Fibroblast of lung (primary cell): ENCODE measurements around the gene IKBKE. TPM values are rescaled to one million over a fixed set of nuclear protein-coding genes. Genes with fewer than 3 reads are reported as not detected.

Experiments used
- DNase-seq, 2 donors: peaks; one replicate each; pipeline versions ENCODE4 v3.0.0 to v3.0.0-alpha.2; 2010; ENCODE audit warnings: low read depth in 2 of 2
- H2AFZ ChIP-seq: 2 replicates; pipeline ENCODE4 v1.5.1; 2012; ENCODE audit warnings: low read length, control low read depth, inconsistent platforms
- H3K27ac ChIP-seq: 2 replicates; pipeline ENCODE4 v1.5.1; 2011; ENCODE audit warnings: low read length, control low read depth; ENCODE audit not compliant: insufficient read depth
- H3K27me3 ChIP-seq: 2 replicates; pipeline ENCODE4 v1.5.1; 2011; ENCODE audit warnings: mild to moderate bottlenecking, low read length; ENCODE audit not compliant: control insufficient read depth, insufficient read depth
- H3K36me3 ChIP-seq: 2 replicates; pipeline ENCODE4 v1.5.1; 2011; ENCODE audit warnings: low read length; ENCODE audit not compliant: control insufficient read depth, insufficient read depth
- H3K4me1 ChIP-seq: 2 replicates; pipeline ENCODE4 v1.5.1; 2011; ENCODE audit warnings: low read length; ENCODE audit not compliant: control insufficient read depth, insufficient read depth; ENCODE audit errors: extremely low read depth
- H3K4me2 ChIP-seq: 2 replicates; pipeline ENCODE4 v1.5.1; 2011; ENCODE audit warnings: low read length, control low read depth; ENCODE audit not compliant: insufficient read depth; ENCODE audit errors: extremely low read depth
- H3K4me3 ChIP-seq, 4 experiments: fragments of 200-600 bp in 1 of 4; sonication (generic) in 1 of 4; replicated peaks in 1 of 4; 2 replicates each; pipeline ENCODE4 v1.5.1; 2011 to 2016; ENCODE audit warnings: low read length in 4 of 4, low read depth in 3 of 4, mild to moderate bottlenecking in 3 of 4, control low read depth in 2 of 4, inconsistent platforms in 1 of 4, mixed read lengths in 1 of 4; ENCODE audit not compliant: insufficient read depth in 1 of 4; ENCODE audit errors: control extremely low read depth in 1 of 4
- H3K79me2 ChIP-seq: 2 replicates; pipeline ENCODE4 v1.5.1; 2012; ENCODE audit warnings: mild to moderate bottlenecking, low read length, inconsistent platforms; ENCODE audit not compliant: control insufficient read depth, insufficient read depth
- H3K9ac ChIP-seq: 2 replicates; pipeline ENCODE4 v1.5.1; 2011; ENCODE audit warnings: mild to moderate bottlenecking, low read length, control low read depth; ENCODE audit not compliant: insufficient read depth
- H3K9me3 ChIP-seq: 2 replicates; pipeline ENCODE4 v1.5.1; 2012; ENCODE audit warnings: low read depth, low read length; ENCODE audit not compliant: control insufficient read depth, insufficient read depth
- H4K20me1 ChIP-seq: 2 replicates; pipeline ENCODE4 v1.5.1; 2011; ENCODE audit warnings: low read length; ENCODE audit not compliant: control insufficient read depth, insufficient read depth; ENCODE audit errors: extremely low read depth
- EZH2 ChIP-seq: IDR thresholded peaks from 2 replicates; pipeline ENCODE4 v1.5.1; 2012; ENCODE audit warnings: low read length, control low read depth, mild to moderate bottlenecking; ENCODE audit errors: missing control alignments
- polyA plus RNA-seq, 2 donors: library from polyadenylated mRNA; depleted of rRNA in 1 of 2; stranded (reverse) in 1 of 2; unstranded in 1 of 2; fragments of >200 nt; gene quantifications; 2 replicates each; pipeline ENCODE4 v1.2.1, GENCODE V29; 2011 to 2012; ENCODE audit warnings: missing spikeins in 1 of 2
- total RNA-seq: library from RNA; depleted of rRNA; stranded (reverse); fragments of >200 nt; gene quantifications from 2 replicates; pipeline ENCODE4 v1.2.1, GENCODE V29; 2014
- TF ChIP-seq, protein P1 (sequence below), 2 donors: IDR thresholded peaks in 1 of 2; conservative IDR thresholded peaks in 1 of 2; 1 replicate in 1 of 2; 2 replicates in 1 of 2; pipeline ENCODE4 v1.5.1; 2011 to 2012; ENCODE audit warnings: low read length in 2 of 2, control low read depth in 1 of 2, inconsistent platforms in 1 of 2, low read depth in 1 of 2, mild to moderate bottlenecking in 1 of 2

Gene IKBKE
- total and polyA plus RNA-seq, 2 donors (not counting 1 experiment from before 2014, with no cell fraction given): 9.6 to 12.4 TPM

DNA sequence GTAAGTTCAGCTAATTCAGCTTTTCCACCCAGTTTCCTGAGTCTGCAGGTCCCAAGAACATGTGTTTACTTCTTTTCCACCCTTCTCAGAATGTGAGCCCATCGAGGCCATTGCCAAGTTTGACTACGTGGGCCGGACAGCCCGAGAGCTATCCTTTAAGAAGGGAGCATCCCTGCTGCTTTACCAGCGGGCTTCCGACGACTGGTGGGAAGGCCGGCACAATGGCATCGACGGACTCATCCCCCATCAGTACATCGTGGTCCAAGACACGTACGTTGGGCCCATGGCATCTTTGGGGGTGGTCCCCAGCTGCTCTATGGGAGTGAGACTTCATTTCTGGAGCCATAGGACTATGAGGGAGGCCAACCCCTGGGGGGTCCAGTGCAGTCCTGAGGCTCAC is 17.2 kb upstream of the IKBKE start:
- DNase-seq: no peak
- Histone ChIP-seq H2AFZ (no peak overlapping the region), H3K9ac (no peak overlapping the region), H3K36me3 (peaks cover 16% of the 10 kb centered on the region), H3K4me2 (no peak overlapping the region), H3K27me3 (no peaks in the 10 kb centered on the region), H3K4me1 (peaks cover 12% of the 10 kb centered on the region), H4K20me1 (no peaks in the 10 kb centered on the region), H3K79me2 (no peaks in the 10 kb centered on the region), H3K27ac (no peak overlapping the region), H3K9me3 (no peaks in the 10 kb centered on the region), H3K4me3 (no peak overlapping the region)
- TF ChIP-seq EZH2: no peak
- TF ChIP-seq, protein P1, sequence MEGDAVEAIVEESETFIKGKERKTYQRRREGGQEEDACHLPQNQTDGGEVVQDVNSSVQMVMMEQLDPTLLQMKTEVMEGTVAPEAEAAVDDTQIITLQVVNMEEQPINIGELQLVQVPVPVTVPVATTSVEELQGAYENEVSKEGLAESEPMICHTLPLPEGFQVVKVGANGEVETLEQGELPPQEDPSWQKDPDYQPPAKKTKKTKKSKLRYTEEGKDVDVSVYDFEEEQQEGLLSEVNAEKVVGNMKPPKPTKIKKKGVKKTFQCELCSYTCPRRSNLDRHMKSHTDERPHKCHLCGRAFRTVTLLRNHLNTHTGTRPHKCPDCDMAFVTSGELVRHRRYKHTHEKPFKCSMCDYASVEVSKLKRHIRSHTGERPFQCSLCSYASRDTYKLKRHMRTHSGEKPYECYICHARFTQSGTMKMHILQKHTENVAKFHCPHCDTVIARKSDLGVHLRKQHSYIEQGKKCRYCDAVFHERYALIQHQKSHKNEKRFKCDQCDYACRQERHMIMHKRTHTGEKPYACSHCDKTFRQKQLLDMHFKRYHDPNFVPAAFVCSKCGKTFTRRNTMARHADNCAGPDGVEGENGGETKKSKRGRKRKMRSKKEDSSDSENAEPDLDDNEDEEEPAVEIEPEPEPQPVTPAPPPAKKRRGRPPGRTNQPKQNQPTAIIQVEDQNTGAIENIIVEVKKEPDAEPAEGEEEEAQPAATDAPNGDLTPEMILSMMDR (conservative IDR thresholded peaks at IDR 0.05 in 1 of 2, IDR thresholded peaks at IDR 0.05 in 1 of 2; ENCODE audit: low read depth in 1 of 2, low read length in 2 of 2): no peak

DNA sequence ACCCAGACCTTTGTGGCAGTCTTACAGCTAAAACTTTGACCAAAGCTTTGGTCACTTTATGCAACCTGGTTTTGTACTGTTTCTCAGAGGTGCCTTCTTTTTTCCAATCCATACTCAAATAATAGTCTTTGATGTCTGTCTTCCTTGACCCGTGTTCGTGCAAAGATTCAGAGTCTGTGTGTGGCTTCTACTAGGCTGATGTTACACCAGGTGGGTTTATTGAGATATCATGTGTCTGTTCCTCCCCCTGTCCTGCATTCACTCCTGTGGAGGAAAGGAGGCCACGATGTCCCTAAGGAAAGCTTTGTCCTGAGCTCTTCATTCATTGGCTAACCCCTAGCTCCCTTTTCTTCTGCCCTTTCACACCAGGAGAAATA is 15.0 kb upstream of the IKBKE start:
- H3K36me3 ChIP-seq: peaks cover 21% of the 10 kb centered on the region

DNA sequence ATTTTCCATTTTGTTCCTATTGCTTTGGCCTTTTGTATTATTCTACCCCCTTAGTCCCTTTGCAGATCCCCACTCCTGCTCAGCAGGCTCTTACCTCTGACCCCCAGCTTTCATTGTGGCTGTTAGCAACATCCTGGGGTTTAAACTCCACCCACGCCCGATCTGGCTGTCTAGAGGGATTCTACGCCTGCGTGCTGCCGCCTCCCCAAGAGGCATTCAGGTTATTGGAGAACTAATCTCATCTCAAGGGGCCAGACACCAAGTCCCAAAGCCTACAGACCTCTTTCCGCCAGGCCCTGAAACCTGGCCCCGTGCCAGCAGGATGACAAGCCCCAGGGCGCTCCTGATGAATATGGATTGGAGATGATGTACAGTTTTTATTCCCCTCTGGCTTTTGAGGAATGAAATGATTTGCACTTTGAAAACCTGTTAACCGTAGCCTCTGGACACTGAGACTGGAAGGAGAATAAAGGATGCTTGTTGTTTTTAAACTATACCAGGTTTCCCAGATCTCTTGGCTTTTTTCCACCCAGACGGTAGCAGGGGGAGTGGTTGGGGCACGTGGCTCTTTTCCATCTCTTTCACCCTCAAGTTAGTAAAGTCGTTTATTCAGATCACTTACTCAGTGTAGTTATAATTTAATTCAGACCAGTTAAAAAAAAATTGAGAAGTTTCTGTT is 14.5 kb upstream of the IKBKE start:
- Histone ChIP-seq H4K20me1 (no peaks in the 10 kb centered on the region), H3K4me3 (no peak overlapping the region), H3K79me2 (no peaks in the 10 kb centered on the region), H2AFZ (no peak overlapping the region), H3K27ac (no peak overlapping the region), H3K9me3 (no peaks in the 10 kb centered on the region), H3K4me1 (peaks cover 12% of the 10 kb centered on the region), H3K4me2 (no peak overlapping the region), H3K27me3 (no peaks in the 10 kb centered on the region), H3K9ac (no peak overlapping the region), H3K36me3 (peaks cover 17% of the 10 kb centered on the region)
- DNase-seq: peak in 1 of 2 donors; percentile 17
- no peak for TF ChIP-seq EZH2
- TF ChIP-seq, protein P1 (conservative IDR thresholded peaks at IDR 0.05 in 1 of 2, IDR thresholded peaks at IDR 0.05 in 1 of 2; ENCODE audit: low read depth in 1 of 2, low read length in 2 of 2): no peak

More for the DNA sequence above, 15.0 kb upstream of the IKBKE start:
- H3K9me3 ChIP-seq: no peaks in the 10 kb centered on the region
- no peak overlapping the region for H2AFZ ChIP-seq
- H4K20me1 ChIP-seq: no peaks in the 10 kb centered on the region
- peaks cover 12% of the 10 kb centered on the region for H3K4me1 ChIP-seq
- no peak overlapping the region for H3K4me3 ChIP-seq
- DNase-seq: no peak
- H3K9ac ChIP-seq: no peak overlapping the region
- no peak overlapping the region for H3K4me2 ChIP-seq
- no peaks in the 10 kb centered on the region for H3K79me2 ChIP-seq
- H3K27ac ChIP-seq: no peak overlapping the region
- TF ChIP-seq, protein P1 (conservative IDR thresholded peaks at IDR 0.05 in 1 of 2, IDR thresholded peaks at IDR 0.05 in 1 of 2; ENCODE audit: low read depth in 1 of 2, low read length in 2 of 2): no peak
- TF ChIP-seq EZH2: no peak
- H3K27me3 ChIP-seq: no peaks in the 10 kb centered on the region
